Spleen (tissue), 11 donors: Measurements from ENCODE around the gene HSD17B4. TPM values are rescaled to one million over a fixed set of nuclear protein-coding genes. Genes with fewer than 3 reads are reported as not detected.
"Not testable (repeated sequence)": the region's sequence is repeated elsewhere in the genome, so short reads cannot be mapped to it uniquely, and the experiment has no call there.

Experiments used
- DNase-seq: peaks from one replicate; pipeline ENCODE4 v3.0.0-alpha.2; 2020
- H3K27ac ChIP-seq, 8 donors: fragments of 200-600 bp; sonication (generic) in 7 of 8; 1 replicate in 4 of 8; 2 replicates in 4 of 8; pipeline versions ENCODE4 v1.5.0 to v1.8.0; 2016 to 2021; ENCODE audit warnings: inconsistent platforms in 4 of 8, mild to moderate bottlenecking in 4 of 8, moderate library complexity in 1 of 8
- H3K27me3 ChIP-seq, 7 donors: fragments of 200-600 bp; sonication (generic) in 6 of 7; replicated peaks in 1 of 7; 1 replicate in 4 of 7; 2 replicates in 3 of 7; pipeline versions ENCODE4 v1.5.0 to v1.8.0; 2016 to 2021; ENCODE audit warnings: inconsistent platforms in 3 of 7, mild to moderate bottlenecking in 1 of 7
- H3K36me3 ChIP-seq, 6 donors: fragments of 200-600 bp; sonication (generic) in 5 of 6; 1 replicate in 4 of 6; 2 replicates in 2 of 6; pipeline versions ENCODE4 v1.5.0 to v1.8.0; 2016 to 2021; ENCODE audit warnings: inconsistent platforms in 2 of 6
- H3K4me1 ChIP-seq, 6 donors: fragments of 200-600 bp; sonication (generic) in 5 of 6; 1 replicate in 3 of 6; 2 replicates in 3 of 6; pipeline versions ENCODE4 v1.5.0 to v1.8.0; 2016 to 2021; ENCODE audit warnings: inconsistent platforms in 3 of 6
- H3K4me3 ChIP-seq, 8 donors: fragments of 200-600 bp; sonication (generic) in 7 of 8; 1 replicate in 4 of 8; 2 replicates in 4 of 8; pipeline versions ENCODE4 v1.5.0 to v1.8.0; 2016 to 2021; ENCODE audit warnings: inconsistent platforms in 4 of 8, mild to moderate bottlenecking in 4 of 8, moderate library complexity in 2 of 8
- H3K9me3 ChIP-seq, 8 donors: fragments of 200-600 bp; sonication (generic) in 7 of 8; 1 replicate in 4 of 8; 2 replicates in 4 of 8; pipeline versions ENCODE4 v1.5.0 to v1.8.0; 2016 to 2021; ENCODE audit warnings: inconsistent platforms in 4 of 8
- CTCF ChIP-seq, 11 experiments: fragments of 200-600 bp in 7 of 11; fragments of 450-650 bp in 4 of 11; sonication (generic) in 4 of 11; IDR thresholded peaks in 8 of 11; conservative IDR thresholded peaks in 3 of 11; 1 replicate in 7 of 11; 2 replicates in 4 of 11; pipeline versions ENCODE4 v1.4.0 to v1.8.0; 2016 to 2021; ENCODE audit warnings: antibody characterized with exemption in 11 of 11, inconsistent platforms in 4 of 11, mild to moderate bottlenecking in 1 of 11
- POLR2A ChIP-seq, 3 donors: fragments of 450-650 bp; IDR thresholded peaks; one replicate each; pipeline ENCODE4 v1.5.1; 2017; ENCODE audit warnings: antibody characterized with exemption in 3 of 3, mild to moderate bottlenecking in 1 of 3
- POLR2AphosphoS5 ChIP-seq, 3 donors: sonication (generic); formaldehyde crosslinking; IDR thresholded peaks; one replicate each; pipeline ENCODE4 v1.5.1; 2017; ENCODE audit warnings: antibody characterized with exemption in 3 of 3
- WGBS, 5 donors: extraction: QIAGEN DNeasy Blood & Tissue Kit in 3 of 5; methylation state at CpG; one replicate each; pipeline versions ENCODE4 v1.1.5 to v1.1.7; 2013 to 2018; 5-methylcytosine and 5-hydroxymethylcytosine counted together
- intact Hi-C: fragments of 100-400 bp; cut with DNase I; formaldehyde crosslinking; loops from one replicate; pipeline ENCODE4 v1.15.0; 2023; ENCODE audit warnings: low total_unique reads
- polyA plus RNA-seq, 3 donors: library from polyadenylated mRNA; stranded (reverse); fragments of 200-250 nt; gene quantifications; one replicate each; pipeline ENCODE4 v1.2.1, GENCODE V29; 2013
- total RNA-seq, 7 donors: library from RNA; depleted of rRNA in 3 of 7; stranded (reverse); fragments of >200 nt in 3 of 7; fragmentation: NEBNext Ultra II Directional in 4 of 7; extraction: Animal tissue kit (Norgen Biotek cat#: 25700) in 4 of 7; gene quantifications; one replicate each; pipeline versions ENCODE4 v1.1.0 to v1.2.1, GENCODE V29; 2016 to 2021
- donor health status: healthy with polysubstance abuse.
- donor health status: DM: no; HTN: no; CAD: no; lungs with moderate emphysema.
- donor health status: DM: no; HTN: no; CAD: no.
- donor health status: Bipolar disorder and iron deficiency.
- donor health status: healthy.
- donor health status: DM: no; HTN: no; CAD: no.
- donor health status: DM: yes; HTN: yes; CAD: no.

The HSD17B4 gene
- total and polyA plus RNA-seq, 10 donors = 134 to 193 (median 157) TPM

- no peak for DNase-seq
- TF ChIP-seq POLR2AphosphoS5 (IDR thresholded peaks at IDR 0.05) (no peak), CTCF (IDR thresholded peaks at IDR 0.05 in 8 of 11, conservative IDR thresholded peaks at IDR 0.05 in 3 of 11) (no peak), POLR2A (IDR thresholded peaks at IDR 0.05) (no peak)
- no peaks in the 10 kb centered on the region for H3K27me3 ChIP-seq
- no peaks in the 10 kb centered on the region for H3K9me3 ChIP-seq
- H3K4me3 ChIP-seq = no peak overlapping the region
- intact Hi-C loops = no loop called here
- H3K36me3 ChIP-seq = peaks cover 0 to 97% (median 48%) of the 10 kb centered on the region in 6 donors
- H3K27ac ChIP-seq = no peak overlapping the region
- WGBS, 5 donors = 92 to 100% (median 95%) methylated on average over 1 of the region's 1 CpG
- H3K4me1 ChIP-seq = no peaks in the 10 kb centered on the region
These were observed 30.9 kb downstream of the HSD17B4 start for GRCh38 chr5:119483155-119483554.

GRCh38 chr5:119484884-119485283 lies 32.6 kb downstream of the HSD17B4 start:
- intact Hi-C loops = no loop called here
- TF ChIP-seq POLR2AphosphoS5 (IDR thresholded peaks at IDR 0.05) = no peak
- no peak for TF ChIP-seq POLR2A (IDR thresholded peaks at IDR 0.05)
- no peak for TF ChIP-seq CTCF (IDR thresholded peaks at IDR 0.05 in 8 of 11, conservative IDR thresholded peaks at IDR 0.05 in 3 of 11)
- no peaks in the 10 kb centered on the region for H3K9me3 ChIP-seq
- H3K27me3 ChIP-seq = no peaks in the 10 kb centered on the region
- no peak overlapping the region for H3K4me3 ChIP-seq
- peaks cover 0 to 97% (median 44%) of the 10 kb centered on the region in 6 donors for H3K36me3 ChIP-seq
- H3K27ac ChIP-seq = no peak overlapping the region
- no peak for DNase-seq
- H3K4me1 ChIP-seq = no peaks in the 10 kb centered on the region
- 96 to 99% (median 98%) methylated on average over 4 of the region's 4 CpGs for WGBS, 5 donors

- Histone ChIP-seq H3K27ac (no peak overlapping the region), H3K36me3 (peaks cover 0 to 96% (median 38%) of the 10 kb centered on the region in 6 donors), H3K4me1 (no peaks in the 10 kb centered on the region), H3K27me3 (no peaks in the 10 kb centered on the region), H3K4me3 (no peak overlapping the region), H3K9me3 (peaks cover 3 to 30% (median 28%) of the 10 kb centered on the region in 8 donors)
- DNase-seq = no peak
- WGBS, 5 donors = 95 to 98% (median 96%) methylated on average over 2 of the region's 2 CpGs
- intact Hi-C loops = no loop called here
- TF ChIP-seq POLR2A (IDR thresholded peaks at IDR 0.05) (no peak), CTCF (IDR thresholded peaks at IDR 0.05 in 8 of 11, conservative IDR thresholded peaks at IDR 0.05 in 3 of 11) (no peak), POLR2AphosphoS5 (IDR thresholded peaks at IDR 0.05) (no peak)
These were observed 49.4 kb downstream of the HSD17B4 start for GRCh38 chr5:119501671-119502179.

- H3K4me1 ChIP-seq, H3K27me3 ChIP-seq, intact Hi-C loops, DNase-seq, H3K4me3 ChIP-seq, H3K27ac ChIP-seq: not testable (repeated sequence)
- H3K36me3 ChIP-seq = peaks cover 0 to 94% (median 39%) of the 10 kb centered on the region in 6 donors
- 85 to 99% (median 97%) methylated on average over 4 of the region's 4 CpGs for WGBS, 5 donors
- peaks cover 3 to 30% (median 28%) of the 10 kb centered on the region in 8 donors for H3K9me3 ChIP-seq
These were observed 51.6 kb downstream of the HSD17B4 start for GRCh38 chr5:119503939-119504338.

GRCh38 chr5:119512277-119512676 lies 60.0 kb downstream of the HSD17B4 start:
- DNase-seq = no peak
- Histone ChIP-seq H3K36me3 (peaks cover 3 to 96% (median 65%) of the 10 kb centered on the region in 6 donors), H3K4me1 (no peaks in the 10 kb centered on the region), H3K9me3 (peaks cover 0 to 12% (median 0%) of the 10 kb centered on the region in 8 donors), H3K27me3 (no peaks in the 10 kb centered on the region), H3K4me3 (no peak overlapping the region), H3K27ac (no peak overlapping the region)
- WGBS, 5 donors = 85 to 96% (median 90%) methylated on average over 1 of the region's 1 CpG
- TF ChIP-seq CTCF (IDR thresholded peaks at IDR 0.05 in 8 of 11, conservative IDR thresholded peaks at IDR 0.05 in 3 of 11) = no peak
- intact Hi-C loops = no loop called here
